ENCODE results near the gene FOXA2. TPM values are rescaled to one million over a fixed set of nuclear protein-coding genes. Genes with fewer than 3 reads are reported as not detected.

Gene FOXA2
- total and polyA plus RNA-seq, 9 of the 15 experiments (the other 6 are each of a cell fraction or from before 2014, with no cell fraction given): 0.10 to 1.0 (median 0.25) TPM

GRCh38 chr20:22556565-22557056, 27.8 kb downstream of the FOXA2 start:
- intact Hi-C loops (cut with micrococcal nuclease) (no loop called here), in situ Hi-C loops (cut with MboI) (no loop called here)
- H3K36me3 ChIP-seq (ENCODE audit: control insufficient read depth, insufficient read depth, low read length): no peaks in the 10 kb centered on the region
- peaks cover 4 to 7% of the 10 kb centered on the region in 2 experiments; a peak in 2 of 5 replicates for H3K4me1 ChIP-seq (replicated peaks in 1 of 2; ENCODE audit: control insufficient read depth in 2 of 2, insufficient read depth in 2 of 2, low read length in 2 of 2)
- no peaks in the 10 kb centered on the region for H3K79me2 ChIP-seq (ENCODE audit: control insufficient read depth, insufficient read depth, low read length)
- no peaks in the 10 kb centered on the region; a peak in 1 of 5 replicates for H3K27me3 ChIP-seq (ENCODE audit: control insufficient read depth in 2 of 2, insufficient read depth in 2 of 2, low read length in 2 of 2)
- H3K9ac ChIP-seq (ENCODE audit: insufficient read depth in 1 of 2, low read depth in 2 of 2, low read length in 2 of 2): no peak overlapping the region
- FAIRE-seq: no peak
- no peak overlapping the region for H3K4me2 ChIP-seq (ENCODE audit: insufficient read depth, low read length)
- no peaks in the 10 kb centered on the region for H4K20me1 ChIP-seq (replicated peaks; ENCODE audit: control insufficient read depth, insufficient read depth, low read length)
- no peaks in the 10 kb centered on the region for H3K9me3 ChIP-seq (replicated peaks; ENCODE audit: control insufficient read depth, insufficient read depth, low read depth, low read length)
- no peak overlapping the region for H3K27ac ChIP-seq (ENCODE audit: extremely low read depth, low read depth, low read length)
- POLR2A ChIA-PET: no interaction called here
- no TSS peak for BruUV-seq (replicated peaks)
- TF ChIP-seq SMARCE1 (IDR thresholded peaks at IDR 0.05) (0 out of 2 replicates have a peak, but pooled peaks have one; percentile 15), ARID1B (IDR thresholded peaks at IDR 0.05) (peak; percentile 25; the same call in 1 of the 2 replicates), SPI1 (IDR thresholded peaks at IDR 0.05; ENCODE audit: borderline replicate concordance, low read depth, low read length) (peak; percentile 58; the same call in 1 of the 2 replicates), HDAC6 (IDR thresholded peaks at IDR 0.05; ENCODE audit: low read depth, low read length) (no peak)
- H2AFZ ChIP-seq (ENCODE audit: low read depth, low read length): peak overlapping the region; percentile 39
- CTCF ChIA-PET (ENCODE audit: low intra/inter-chr PET ratio): interaction anchor here (0.6 kb wide), 1 partner anchor 30 kb away, joined by 7 read pairs; no protein-coding TSS in a partner anchor
- no peaks in the 10 kb centered on the region for H3K9me1 ChIP-seq (ENCODE audit: control insufficient read depth, insufficient read depth, low read length)
- no peak overlapping the region for H3K4me3 ChIP-seq
- peak; percentile 29; the same call in 1 of the 3 replicates for ATAC-seq
- DNase-seq (ENCODE audit: extremely low read depth in 1 of 4, low spot score in 3 of 4): peak in 1 of 4 experiments; percentile 14
- WGBS (ENCODE audit: insufficient coverage, low coverage, missing lambda C conversion rate): 7% methylated on average over 8 of the region's 8 CpGs

GRCh38 chr20:22555791-22556564, 28.4 kb downstream of the FOXA2 start:
- H3K4me1 ChIP-seq (replicated peaks in 1 of 2; ENCODE audit: control insufficient read depth in 2 of 2, insufficient read depth in 2 of 2, low read length in 2 of 2): peaks cover 4 to 7% of the 10 kb centered on the region in 2 experiments; a peak in 2 of 5 replicates
- intact Hi-C loops (cut with micrococcal nuclease): no loop called here
- H2AFZ ChIP-seq (ENCODE audit: low read depth, low read length): peak overlapping the region; percentile 39
- H3K36me3 ChIP-seq (ENCODE audit: control insufficient read depth, insufficient read depth, low read length): no peaks in the 10 kb centered on the region
- H3K9me1 ChIP-seq (ENCODE audit: control insufficient read depth, insufficient read depth, low read length): no peaks in the 10 kb centered on the region
- BruUV-seq (replicated peaks): no TSS peak
- H3K4me3 ChIP-seq: no peak overlapping the region
- FAIRE-seq (no peak), ATAC-seq (no peak), DNase-seq (ENCODE audit: extremely low read depth in 1 of 4, low spot score in 3 of 4) (no peak)
- no peaks in the 10 kb centered on the region for H3K79me2 ChIP-seq (ENCODE audit: control insufficient read depth, insufficient read depth, low read length)
- no peak overlapping the region for H3K9ac ChIP-seq (ENCODE audit: insufficient read depth in 1 of 2, low read depth in 2 of 2, low read length in 2 of 2)
- H4K20me1 ChIP-seq (replicated peaks; ENCODE audit: control insufficient read depth, insufficient read depth, low read length): no peaks in the 10 kb centered on the region
- H3K9me3 ChIP-seq (replicated peaks; ENCODE audit: control insufficient read depth, insufficient read depth, low read depth, low read length): no peaks in the 10 kb centered on the region
- no peak overlapping the region for H3K4me2 ChIP-seq (ENCODE audit: insufficient read depth, low read length)
- WGBS (ENCODE audit: insufficient coverage, low coverage, missing lambda C conversion rate): 21% methylated on average over 5 of the region's 5 CpGs
- no peaks in the 10 kb centered on the region; a peak in 1 of 5 replicates for H3K27me3 ChIP-seq (ENCODE audit: control insufficient read depth in 2 of 2, insufficient read depth in 2 of 2, low read length in 2 of 2)
- in situ Hi-C loops (cut with MboI): no loop called here
- CTCF ChIA-PET (ENCODE audit: low intra/inter-chr PET ratio): no interaction called here
- POLR2A ChIA-PET: no interaction called here
- H3K27ac ChIP-seq (ENCODE audit: extremely low read depth, low read depth, low read length): no peak overlapping the region
- TF ChIP-seq ZNF780A (CRISPR knock-in tag; IDR thresholded peaks at IDR 0.05): no peak
- no peak for TF ChIP-seq IRF2 (CRISPR knock-in tag; IDR thresholded peaks at IDR 0.05)
- TF ChIP-seq CHD1 (IDR thresholded peaks at IDR 0.05; ENCODE audit: low read length): no peak
- TF ChIP-seq ZFPM2 (CRISPR knock-in tag; IDR thresholded peaks at IDR 0.05): no peak
- TF ChIP-seq NFE2L1 (tag; IDR thresholded peaks at IDR 0.05; ENCODE audit: borderline replicate concordance, low read depth): no peak
- no peak for TF ChIP-seq ZNF785 (CRISPR knock-in tag; IDR thresholded peaks at IDR 0.05)
- TF ChIP-seq E4F1 (CRISPR knock-in tag; IDR thresholded peaks at IDR 0.05; ENCODE audit: borderline replicate concordance): no peak
- TF ChIP-seq MXD1 (CRISPR knock-in tag; IDR thresholded peaks at IDR 0.05; ENCODE audit: borderline replicate concordance, poor library complexity, severe bottlenecking): no peak

Measured in K562 (cell line).